NB4 (cell line): ENCODE data around the gene KCTD4.

Source experiments
- MAX ChIP-seq: IDR thresholded peaks from 2 replicates; pipeline ENCODE4 v1.6.1; 2011; ENCODE audit warnings: low read depth, low read length
- POLR2A ChIP-seq: IDR thresholded peaks from 2 replicates; pipeline ENCODE4 v1.6.1; 2011; ENCODE audit warnings: mild to moderate bottlenecking; ENCODE audit not compliant: insufficient read length; ENCODE audit errors: extremely low read depth
- TF ChIP-seq, protein P1 (sequence below): IDR thresholded peaks from one replicate; pipeline ENCODE4 v1.5.1; 2012; ENCODE audit warnings: low read depth, low read length

DNA sequence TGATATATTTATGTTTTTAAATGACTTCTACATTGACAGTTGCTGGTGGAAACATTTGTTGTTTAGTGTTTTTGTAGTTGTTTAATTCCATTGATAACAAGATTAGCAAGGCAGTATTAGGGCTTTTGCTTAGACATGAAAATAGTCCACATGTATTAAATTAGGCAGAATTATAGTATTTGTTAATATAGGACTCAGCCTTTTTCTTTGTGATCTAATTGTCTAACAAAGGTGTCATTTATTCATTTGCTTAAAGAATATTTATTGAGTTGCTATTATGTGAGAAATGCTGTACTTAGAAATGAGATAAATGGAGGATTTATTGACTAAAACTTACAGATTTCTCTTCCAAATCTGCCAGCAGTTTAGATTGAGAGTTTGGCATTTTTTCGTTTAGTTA, 41.7 kb upstream of the KCTD4 start:
- TF ChIP-seq, protein P1, sequence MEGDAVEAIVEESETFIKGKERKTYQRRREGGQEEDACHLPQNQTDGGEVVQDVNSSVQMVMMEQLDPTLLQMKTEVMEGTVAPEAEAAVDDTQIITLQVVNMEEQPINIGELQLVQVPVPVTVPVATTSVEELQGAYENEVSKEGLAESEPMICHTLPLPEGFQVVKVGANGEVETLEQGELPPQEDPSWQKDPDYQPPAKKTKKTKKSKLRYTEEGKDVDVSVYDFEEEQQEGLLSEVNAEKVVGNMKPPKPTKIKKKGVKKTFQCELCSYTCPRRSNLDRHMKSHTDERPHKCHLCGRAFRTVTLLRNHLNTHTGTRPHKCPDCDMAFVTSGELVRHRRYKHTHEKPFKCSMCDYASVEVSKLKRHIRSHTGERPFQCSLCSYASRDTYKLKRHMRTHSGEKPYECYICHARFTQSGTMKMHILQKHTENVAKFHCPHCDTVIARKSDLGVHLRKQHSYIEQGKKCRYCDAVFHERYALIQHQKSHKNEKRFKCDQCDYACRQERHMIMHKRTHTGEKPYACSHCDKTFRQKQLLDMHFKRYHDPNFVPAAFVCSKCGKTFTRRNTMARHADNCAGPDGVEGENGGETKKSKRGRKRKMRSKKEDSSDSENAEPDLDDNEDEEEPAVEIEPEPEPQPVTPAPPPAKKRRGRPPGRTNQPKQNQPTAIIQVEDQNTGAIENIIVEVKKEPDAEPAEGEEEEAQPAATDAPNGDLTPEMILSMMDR = no peak
- no peak for TF ChIP-seq MAX
- no peak for TF ChIP-seq POLR2A
